ENCODE results near the gene PRKD3.

GRCh38 chr2:37282746-37283145 lies 41.9 kb downstream of the PRKD3 start:
- TF ChIP-seq CTCF (IDR thresholded peaks at IDR 0.05; ENCODE audit: insufficient read depth, low read length, poor library complexity, severe bottlenecking) (no peak), EZH2phosphoT487 (conservative IDR thresholded peaks at IDR 0.05; ENCODE audit: low read length) (no peak)

All from SU-DHL-6 (cell line).